ENCODE measurements around the gene WAS. TPM values are rescaled to one million over a fixed set of nuclear protein-coding genes. Genes with fewer than 3 reads are reported as not detected.

The WAS gene
- total RNA-seq, 4 donors from 2014 or later = 1.2 to 7.1 (median 3.7) TPM

DNA sequence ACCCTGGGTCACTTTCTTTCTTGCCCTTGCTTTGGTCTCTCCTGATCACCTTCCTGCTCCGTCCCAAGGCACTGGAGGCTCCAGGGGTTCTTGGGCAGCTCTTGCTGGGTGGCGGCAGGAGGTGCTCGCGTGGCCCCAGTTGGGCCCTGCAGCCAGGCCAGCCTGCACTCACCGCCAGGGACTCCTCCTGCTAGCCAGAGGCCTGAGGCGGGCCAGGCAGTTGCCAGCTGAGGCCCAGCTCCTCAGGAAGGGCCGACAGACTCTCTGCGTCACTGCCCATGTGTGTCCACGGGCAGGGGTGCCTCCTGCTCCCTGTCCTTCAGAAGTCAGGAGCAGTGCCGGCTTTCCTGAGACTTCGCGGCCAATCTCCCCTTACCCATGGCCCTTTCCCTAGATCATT, 22.3 kb downstream of the WAS start:
- intact Hi-C loops (cut with DNase I) = no loop called here
- 95% methylated on average over 3 of the region's 12 CpGs; no CpG with 5 or more reads in 1 of the 2 donors for whole genome bisulfite sequencing, 2 donors

DNA sequence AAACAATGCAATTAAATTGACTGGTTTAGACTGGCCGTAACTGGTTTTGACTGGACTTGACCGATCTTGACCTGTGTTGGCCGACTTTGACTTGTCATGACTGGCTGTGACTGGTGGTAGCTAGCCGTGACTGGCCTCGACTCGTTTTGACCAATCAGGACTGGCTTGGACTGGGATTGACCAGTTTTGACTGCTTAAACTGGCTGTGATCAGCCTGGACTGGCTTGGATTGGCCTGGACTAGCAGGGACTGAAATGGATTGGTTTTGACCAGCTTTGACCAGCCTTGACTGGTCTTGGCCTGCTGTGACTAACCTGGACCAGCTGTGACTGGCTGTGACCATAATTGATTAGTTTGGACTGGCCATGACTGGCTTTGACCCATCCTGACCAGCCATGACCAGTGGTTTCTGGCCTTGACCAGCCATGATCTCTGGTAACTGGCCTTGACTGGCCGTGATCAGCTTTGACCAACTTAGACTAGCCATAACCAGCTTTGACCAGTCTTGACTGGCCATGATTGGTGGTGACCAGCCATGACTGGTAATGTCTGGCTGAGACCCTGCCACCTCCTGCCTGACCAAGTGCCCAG, 26.0 kb downstream of the WAS start:
- H3K27me3 ChIP-seq = no peaks in the 10 kb centered on the region
- intact Hi-C loops (cut with DNase I) = no loop called here
- TF ChIP-seq, protein P1, sequence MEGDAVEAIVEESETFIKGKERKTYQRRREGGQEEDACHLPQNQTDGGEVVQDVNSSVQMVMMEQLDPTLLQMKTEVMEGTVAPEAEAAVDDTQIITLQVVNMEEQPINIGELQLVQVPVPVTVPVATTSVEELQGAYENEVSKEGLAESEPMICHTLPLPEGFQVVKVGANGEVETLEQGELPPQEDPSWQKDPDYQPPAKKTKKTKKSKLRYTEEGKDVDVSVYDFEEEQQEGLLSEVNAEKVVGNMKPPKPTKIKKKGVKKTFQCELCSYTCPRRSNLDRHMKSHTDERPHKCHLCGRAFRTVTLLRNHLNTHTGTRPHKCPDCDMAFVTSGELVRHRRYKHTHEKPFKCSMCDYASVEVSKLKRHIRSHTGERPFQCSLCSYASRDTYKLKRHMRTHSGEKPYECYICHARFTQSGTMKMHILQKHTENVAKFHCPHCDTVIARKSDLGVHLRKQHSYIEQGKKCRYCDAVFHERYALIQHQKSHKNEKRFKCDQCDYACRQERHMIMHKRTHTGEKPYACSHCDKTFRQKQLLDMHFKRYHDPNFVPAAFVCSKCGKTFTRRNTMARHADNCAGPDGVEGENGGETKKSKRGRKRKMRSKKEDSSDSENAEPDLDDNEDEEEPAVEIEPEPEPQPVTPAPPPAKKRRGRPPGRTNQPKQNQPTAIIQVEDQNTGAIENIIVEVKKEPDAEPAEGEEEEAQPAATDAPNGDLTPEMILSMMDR (IDR thresholded peaks at IDR 0.05) = no peak
- no peak for TF ChIP-seq POLR2A (IDR thresholded peaks at IDR 0.05)
- no peak overlapping the region for H3K27ac ChIP-seq
- peaks cover 0 to 8% (median 2%) of the 10 kb centered on the region in 3 donors for H3K4me1 ChIP-seq
- 85 to 100% methylated on average over 2 to 4 of the region's 7 CpGs for WGBS, 2 donors
- no peak overlapping the region for H3K4me3 ChIP-seq
- peaks cover 0 to 34% (median 0%) of the 10 kb centered on the region in 3 donors for H3K36me3 ChIP-seq
- DNase-seq = no peak
- H3K9me3 ChIP-seq = no peaks in the 10 kb centered on the region

More for the DNA sequence above, 22.3 kb downstream of the WAS start:
- TF ChIP-seq, protein P1 (IDR thresholded peaks at IDR 0.05) = no peak
- no peak for TF ChIP-seq POLR2A (IDR thresholded peaks at IDR 0.05)
- Histone ChIP-seq H3K4me1 (peaks cover 0 to 27% (median 3%) of the 10 kb centered on the region in 3 donors), H3K36me3 (peaks cover 0 to 58% (median 0%) of the 10 kb centered on the region in 3 donors), H3K27me3 (no peaks in the 10 kb centered on the region), H3K4me3 (no peak overlapping the region), H3K9me3 (no peaks in the 10 kb centered on the region), H3K27ac (no peak overlapping the region)
- DNase-seq = no peak

DNA sequence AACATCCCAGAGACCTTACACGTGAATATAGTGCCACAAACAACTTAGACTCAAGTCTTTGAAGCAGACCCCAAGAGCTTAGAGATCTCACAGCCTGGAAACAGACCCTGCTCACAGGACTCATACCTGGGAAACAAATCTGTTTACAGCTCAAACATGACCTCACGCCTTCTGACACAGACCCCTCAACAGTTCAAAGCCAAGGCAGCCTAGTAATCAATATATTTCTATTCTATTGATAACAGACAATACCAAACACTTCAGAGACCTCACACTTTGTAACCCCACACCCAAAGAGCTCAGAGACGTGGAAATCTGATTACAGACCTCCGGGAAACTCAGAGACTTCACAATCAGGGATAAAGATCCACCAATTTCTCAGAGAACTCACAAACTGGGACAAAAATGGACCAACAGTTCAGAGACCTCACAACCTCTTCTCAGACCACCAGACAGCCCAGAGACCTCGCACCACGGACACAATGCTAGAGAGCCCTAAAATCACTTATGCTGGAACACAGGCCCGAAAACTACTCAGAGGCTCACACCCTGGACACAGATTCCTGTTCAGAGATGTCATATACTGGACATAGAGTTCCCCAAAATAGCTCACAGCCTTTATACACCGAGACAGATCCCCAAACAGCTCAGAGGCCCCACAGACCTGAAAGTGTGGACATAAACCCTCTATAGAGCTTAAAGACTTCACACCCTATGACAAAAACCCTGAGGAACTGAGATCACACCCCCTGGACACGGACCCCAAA, 27.7 kb downstream of the WAS start:
- H3K9me3 ChIP-seq = no peaks in the 10 kb centered on the region
- H3K27ac ChIP-seq = no peak overlapping the region
- peaks cover 0 to 22% (median 0%) of the 10 kb centered on the region in 3 donors for H3K36me3 ChIP-seq
- intact Hi-C loops (cut with DNase I) = no loop called here
- no peaks in the 10 kb centered on the region for H3K27me3 ChIP-seq
- 82 to 100% methylated on average over 2 to 9 of the region's 9 CpGs for WGBS, 2 donors
- H3K4me1 ChIP-seq = no peaks in the 10 kb centered on the region
- no peak overlapping the region for H3K4me3 ChIP-seq
- no peak for TF ChIP-seq POLR2A (IDR thresholded peaks at IDR 0.05)
- TF ChIP-seq, protein P1 (IDR thresholded peaks at IDR 0.05) = no peak
- no peak for DNase-seq

DNA sequence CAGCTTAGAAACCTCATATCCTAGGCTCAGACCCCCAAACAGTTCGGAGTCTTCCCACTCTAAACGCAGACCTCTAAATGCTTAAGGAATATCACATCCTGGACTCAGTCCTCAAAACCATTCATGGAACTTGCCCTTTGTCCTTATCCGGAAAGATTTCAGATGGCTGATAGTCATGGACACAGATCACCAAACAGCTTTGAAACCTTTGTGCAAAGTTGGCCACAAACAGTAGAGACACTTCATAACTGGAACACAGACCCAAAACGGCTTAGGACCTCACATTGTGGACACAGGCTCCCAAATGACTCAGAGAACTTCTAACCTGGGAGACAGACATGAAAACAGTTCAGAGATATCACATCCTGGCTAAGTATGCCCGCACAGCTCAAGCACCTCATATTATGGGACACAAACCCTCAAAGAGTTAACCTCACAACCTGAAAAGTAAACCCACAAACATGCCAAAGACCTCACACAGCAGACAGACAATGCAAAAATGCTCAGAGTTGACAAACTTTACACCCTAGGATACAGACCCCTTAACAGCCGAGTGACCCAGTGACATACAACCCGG, 28.4 kb downstream of the WAS start:
- H3K4me3 ChIP-seq = no peak overlapping the region
- no peak for DNase-seq
- H3K4me1 ChIP-seq = no peaks in the 10 kb centered on the region
- peaks cover 0 to 15% (median 0%) of the 10 kb centered on the region in 3 donors for H3K36me3 ChIP-seq
- TF ChIP-seq, protein P1 (IDR thresholded peaks at IDR 0.05) = no peak
- TF ChIP-seq POLR2A (IDR thresholded peaks at IDR 0.05) = no peak
- WGBS, 2 donors = 68 to 100% methylated on average over 1 to 7 of the region's 7 CpGs
- H3K9me3 ChIP-seq = no peaks in the 10 kb centered on the region
- intact Hi-C loops (cut with DNase I) = no loop called here
- H3K27ac ChIP-seq = no peak overlapping the region
- H3K27me3 ChIP-seq = no peaks in the 10 kb centered on the region

GRCh38 chrX:48713847-48714246, 30.2 kb downstream of the WAS start:
- no peak overlapping the region for H3K27ac ChIP-seq
- intact Hi-C loops (cut with DNase I) = no loop called here

More at GRCh38 chrX:48713847-48714246, 30.2 kb downstream of the WAS start:
- DNase-seq = no peak
- 95 to 100% methylated on average over 1 to 2 of the region's 2 CpGs for WGBS, 2 donors
- no peaks in the 10 kb centered on the region for H3K4me1 ChIP-seq
- H3K9me3 ChIP-seq = no peaks in the 10 kb centered on the region
- H3K36me3 ChIP-seq = no peaks in the 10 kb centered on the region
- no peak for TF ChIP-seq POLR2A (IDR thresholded peaks at IDR 0.05)
- no peak overlapping the region for H3K4me3 ChIP-seq
- no peaks in the 10 kb centered on the region for H3K27me3 ChIP-seq

Data from esophagus squamous epithelium (tissue), 5 donors.